IMR-90 (cell line): ENCODE results near the gene FBXW2. TPM values are rescaled to one million over a fixed set of nuclear protein-coding genes. Genes with fewer than 3 reads are reported as not detected.

Experiments
- ATAC-seq: fragments of 200-7000 bp; cut with Tn5 transposase; 2 replicates; pipeline ENCODE4 v1.9.1; 2020; ENCODE audit warnings: low read depth, mild to moderate bottlenecking, moderate library complexity
- BruUV-seq: library from RNA; stranded (reverse); fragments of 400-500 nt; replicated peaks from 2 replicates; lab custom pipeline; 2021; lab: Mats Ljungman, UMichigan
- CTCF ChIA-PET: fragments of 300-600 bp; formaldehyde crosslinking; extraction: SDS; loops from one replicate; lab custom pipeline; 2021; ENCODE audit warnings: antibody characterized with exemption; lab: Yijun Ruan, JAX
- POLR2A ChIA-PET: fragments of 300-600 bp; sonication (Branson Sonifier 250); formaldehyde crosslinking; loops from one replicate; lab custom pipeline; 2022; ENCODE audit warnings: antibody characterized with exemption; ENCODE audit not compliant: unreplicated experiment; lab: Charles Lee
- DNase-seq: peaks from one replicate; pipeline ENCODE4 v3.0.0; 2013
- H2AFZ ChIP-seq: replicated peaks from 2 replicates; pipeline ENCODE3; 2013; ENCODE audit warnings: low read length, mild to moderate bottlenecking; ENCODE audit not compliant: poor library complexity
- H2AK5ac ChIP-seq: 2 replicates; pipeline ENCODE4 v1.6.1; 2013; ENCODE audit warnings: low read depth, low read length, inconsistent platforms
- H2AK9ac ChIP-seq: replicated peaks from 2 replicates; pipeline ENCODE3; 2013; ENCODE audit warnings: mild to moderate bottlenecking, low read depth, low read length, moderate library complexity; ENCODE audit not compliant: poor library complexity
- H2BK120ac ChIP-seq: 2 replicates; pipeline ENCODE4 v1.6.1; 2013; ENCODE audit warnings: low read depth, low read length, inconsistent platforms
- H2BK15ac ChIP-seq: 3 replicates; pipeline ENCODE4 v1.6.1; 2013; ENCODE audit warnings: low read depth, low read length, inconsistent platforms
- H2BK20ac ChIP-seq: 2 replicates; pipeline ENCODE4 v1.6.1; 2013; ENCODE audit warnings: low read depth, mild to moderate bottlenecking, inconsistent platforms, low read length, moderate library complexity
- H2BK5ac ChIP-seq: 2 replicates; pipeline ENCODE4 v1.6.1; 2013; ENCODE audit warnings: mild to moderate bottlenecking, low read depth, low read length, inconsistent platforms; ENCODE audit not compliant: poor library complexity, severe bottlenecking
- H3K14ac ChIP-seq: replicated peaks from 2 replicates; pipeline ENCODE4 v1.6.1; 2013; ENCODE audit warnings: low read depth, low read length, inconsistent platforms
- H3K18ac ChIP-seq: 2 replicates; pipeline ENCODE4 v1.6.1; 2013; ENCODE audit warnings: low read depth, low read length, control low read depth
- H3K23ac ChIP-seq: 2 replicates; pipeline ENCODE4 v1.6.1; 2013; ENCODE audit warnings: low read depth, low read length, inconsistent platforms
- H3K27ac ChIP-seq: 2 replicates; pipeline ENCODE4 v1.5.1; 2013; ENCODE audit warnings: mild to moderate bottlenecking, control low read depth, low read length; ENCODE audit not compliant: insufficient read depth
- H3K27me3 ChIP-seq: 2 replicates; pipeline ENCODE4 v1.6.1; 2013; ENCODE audit warnings: low read length; ENCODE audit not compliant: control insufficient read depth, insufficient read depth
- H3K36me3 ChIP-seq: 2 replicates; pipeline ENCODE4 v1.6.1; 2013; ENCODE audit warnings: low read length, mixed read lengths; ENCODE audit not compliant: control insufficient read depth, insufficient read depth
- H3K4ac ChIP-seq: 2 replicates; pipeline ENCODE4 v1.6.1; 2013; ENCODE audit warnings: low read depth, low read length, inconsistent platforms
- H3K4me1 ChIP-seq: 2 replicates; pipeline ENCODE4 v1.6.1; 2013; ENCODE audit warnings: low read length, mixed read lengths; ENCODE audit not compliant: control insufficient read depth, insufficient read depth
- H3K4me2 ChIP-seq: 2 replicates; pipeline ENCODE4 v1.6.1; 2013; ENCODE audit warnings: low read depth, mild to moderate bottlenecking, control low read depth, low read length, moderate library complexity
- H3K4me3 ChIP-seq: 2 replicates; pipeline ENCODE4 v1.5.1; 2013; ENCODE audit warnings: low read depth, mild to moderate bottlenecking, control low read depth, low read length, moderate library complexity; ENCODE audit not compliant: insufficient read depth
- H3K56ac ChIP-seq: 2 replicates; pipeline ENCODE4 v1.6.1; 2013; ENCODE audit warnings: low read length, inconsistent platforms; ENCODE audit not compliant: insufficient read depth; ENCODE audit errors: extremely low read depth
- H3K79me1 ChIP-seq, 2 experiments: 2 replicates each; pipeline ENCODE4 v1.6.1; 2013; ENCODE audit warnings: low read length in 2 of 2, inconsistent platforms in 1 of 2, low read depth in 1 of 2
- H3K9ac ChIP-seq: 2 replicates; pipeline ENCODE4 v1.6.1; 2013; ENCODE audit warnings: low read depth, low read length, control low read depth
- H3K9me1 ChIP-seq: 2 replicates; pipeline ENCODE4 v1.6.1; 2013; ENCODE audit warnings: low read length, inconsistent platforms; ENCODE audit not compliant: insufficient read depth
- H3K9me3 ChIP-seq: 2 replicates; pipeline ENCODE4 v1.6.1; 2013; ENCODE audit warnings: low read length; ENCODE audit not compliant: control insufficient read depth, insufficient read depth
- H4K20me1 ChIP-seq: 2 replicates; pipeline ENCODE4 v1.6.1; 2013; ENCODE audit warnings: low read length, inconsistent platforms; ENCODE audit not compliant: insufficient read depth
- H4K5ac ChIP-seq: 2 replicates; pipeline ENCODE4 v1.6.1; 2013; ENCODE audit warnings: mild to moderate bottlenecking, low read depth, low read length, control low read depth
- H4K8ac ChIP-seq, 2 experiments: 2 replicates each; pipeline ENCODE4 v1.6.1; 2013; ENCODE audit warnings: low read depth in 2 of 2, low read length in 2 of 2, control low read depth in 1 of 2, inconsistent platforms in 1 of 2
- H4K91ac ChIP-seq: 2 replicates; pipeline ENCODE4 v1.6.1; 2013; ENCODE audit warnings: low read depth, low read length, inconsistent platforms; ENCODE audit not compliant: insufficient read depth
- MXI1 ChIP-seq: IDR thresholded peaks from 2 replicates; pipeline ENCODE4 v1.6.1; 2012; ENCODE audit warnings: low read depth, mild to moderate bottlenecking, low read length, moderate library complexity, borderline replicate concordance
- NFE2L2 ChIP-seq: fragments of 150-350 bp; IDR thresholded peaks from 2 replicates; pipeline ENCODE4 v1.6.1; 2016; ENCODE audit warnings: low read depth, mild to moderate bottlenecking, low read length
- POLR2A ChIP-seq: IDR thresholded peaks from 2 replicates; pipeline ENCODE4 v1.6.1; 2012; ENCODE audit warnings: mild to moderate bottlenecking, low read depth, low read length
- RCOR1 ChIP-seq: IDR thresholded peaks from 2 replicates; pipeline ENCODE4 v1.6.1; 2012; ENCODE audit warnings: mild to moderate bottlenecking, low read length, improper control_type of control experiment; ENCODE audit not compliant: insufficient replicate concordance
- WGBS, 2 experiments: methylation state at CpG; one replicate each; pipeline versions ENCODE4 v1.1.5 to v1.1.7; 2013; ENCODE audit warnings: missing lambda C conversion rate in 2 of 2; ENCODE audit not compliant: insufficient read length in 1 of 2; ENCODE audit errors: extremely low coverage in 2 of 2; 5-methylcytosine and 5-hydroxymethylcytosine counted together
- dilution Hi-C: fragments of 300-500 bp; cut with HindIII; formaldehyde crosslinking; loops from one replicate; pipeline ENCODE4 v1.14.3; 2018; ENCODE audit warnings: low sequenced_read_pairs; ENCODE audit not compliant: unreplicated experiment
- in situ Hi-C: fragments of 300-500 bp; cut with MboI; formaldehyde crosslinking; loops from 3 replicates; pipeline ENCODE4 v1.14.3; 2019; ENCODE audit warnings: low sequenced_read_pairs, inconsistent platforms, mixed read lengths
- intact Hi-C: fragments of 100-400 bp; cut with micrococcal nuclease; formaldehyde crosslinking; loops from 2 replicates; pipeline ENCODE4 v1.10.0; 2022
- polyA plus RNA-seq, 3 experiments: library from polyadenylated mRNA; depleted of rRNA; stranded (reverse); fragments of >200 nt; gene quantifications; 2 replicates each; pipeline ENCODE4 v1.2.3, GENCODE V29; 2012; ENCODE audit warnings: low replicate concordance in 1 of 3
- total RNA-seq: library from RNA; depleted of rRNA; stranded (reverse); fragments of >200 nt; gene quantifications from 2 replicates; pipeline ENCODE4 v1.2.3, GENCODE V29; 2012

The FBXW2 gene
- total and polyA plus RNA-seq, 2 of the 4 experiments (the other 2 are of a cell fraction) = 27.1 to 43.5 TPM

GRCh38 chr9:120711841-120712538, 81.2 kb downstream of the FBXW2 start:
- in situ Hi-C loops = no loop called here
- ChIA-PET POLR2A (no interaction called here), CTCF (interaction anchor here (0.6 to 1.0 kb wide), 4 partner anchors 9 to 1113 kb away, joined by 3 to 6 read pairs (median 4); no protein-coding TSS in a partner anchor)
- intact Hi-C loops = loop anchor here (2.0 kb wide), 1 partner anchor 91 kb away; no protein-coding TSS in a partner anchor
- no peak overlapping the region for H3K27ac ChIP-seq
- H2BK120ac ChIP-seq = no peak overlapping the region
- H3K9me1 ChIP-seq = peaks cover 3% of the 10 kb centered on the region; the same call in 1 of the 2 replicates
- no peak for ATAC-seq
- peaks cover 14 to 59% of the 10 kb centered on the region in 2 experiments; a peak in 3 of 4 replicates for H3K79me1 ChIP-seq
- no peaks in the 10 kb centered on the region for H4K20me1 ChIP-seq
- H2BK20ac ChIP-seq = no peak overlapping the region
- H3K56ac ChIP-seq = no peak overlapping the region
- H3K4me1 ChIP-seq = peaks cover 13% of the 10 kb centered on the region
- H3K9me3 ChIP-seq = no peaks in the 10 kb centered on the region
- H3K4ac ChIP-seq = 0 out of 2 replicates have a peak overlapping the region, but pooled peaks have one; percentile 15
- no peaks in the 10 kb centered on the region for H3K36me3 ChIP-seq
- H3K4me2 ChIP-seq = peak overlapping the region; percentile 74
- H2BK15ac ChIP-seq = no peak overlapping the region
- peak overlapping the region; percentile 60; the same call in 1 of the 2 replicates for H2AK5ac ChIP-seq
- 80% methylated on average over 1 of the region's 5 CpGs; no CpG with 5 or more reads in 1 of the 2 experiments for WGBS, 2 experiments
- no peak overlapping the region for H3K9ac ChIP-seq
- H4K91ac ChIP-seq = no peak overlapping the region
- no peak for TF ChIP-seq POLR2A
- no peak for TF ChIP-seq RCOR1
- no peak for TF ChIP-seq NFE2L2
- no peak for TF ChIP-seq MXI1
- H3K4me3 ChIP-seq = peak overlapping the region; percentile 75
- no peak overlapping the region for H2AFZ ChIP-seq
- no peak for DNase-seq
- H3K23ac ChIP-seq = peak overlapping the region; percentile 31; the same call in 1 of the 2 replicates
- H3K18ac ChIP-seq = no peak overlapping the region
- H3K14ac ChIP-seq = no peak overlapping the region
- H2BK5ac ChIP-seq = no peak overlapping the region
- H4K8ac ChIP-seq = no peak overlapping the region
- dilution Hi-C loops = no loop called here
- H4K5ac ChIP-seq = no peak overlapping the region
- no TSS peak for BruUV-seq
- H2AK9ac ChIP-seq = no peak overlapping the region
- H3K27me3 ChIP-seq = no peaks in the 10 kb centered on the region
